GM12891 (cell line): ENCODE measurements around the gene OSBPL5.

Experiments
- PAX5 ChIP-seq: IDR thresholded peaks from 2 replicates; pipeline ENCODE4 v1.6.1; 2011; ENCODE audit warnings: low read length, moderate library complexity, mild to moderate bottlenecking; ENCODE audit not compliant: insufficient read depth, severe bottlenecking
- POLR2A ChIP-seq: IDR thresholded peaks from 2 replicates; pipeline ENCODE4 v1.6.1; 2011; ENCODE audit warnings: low read depth, low read length, control low read depth

DNA sequence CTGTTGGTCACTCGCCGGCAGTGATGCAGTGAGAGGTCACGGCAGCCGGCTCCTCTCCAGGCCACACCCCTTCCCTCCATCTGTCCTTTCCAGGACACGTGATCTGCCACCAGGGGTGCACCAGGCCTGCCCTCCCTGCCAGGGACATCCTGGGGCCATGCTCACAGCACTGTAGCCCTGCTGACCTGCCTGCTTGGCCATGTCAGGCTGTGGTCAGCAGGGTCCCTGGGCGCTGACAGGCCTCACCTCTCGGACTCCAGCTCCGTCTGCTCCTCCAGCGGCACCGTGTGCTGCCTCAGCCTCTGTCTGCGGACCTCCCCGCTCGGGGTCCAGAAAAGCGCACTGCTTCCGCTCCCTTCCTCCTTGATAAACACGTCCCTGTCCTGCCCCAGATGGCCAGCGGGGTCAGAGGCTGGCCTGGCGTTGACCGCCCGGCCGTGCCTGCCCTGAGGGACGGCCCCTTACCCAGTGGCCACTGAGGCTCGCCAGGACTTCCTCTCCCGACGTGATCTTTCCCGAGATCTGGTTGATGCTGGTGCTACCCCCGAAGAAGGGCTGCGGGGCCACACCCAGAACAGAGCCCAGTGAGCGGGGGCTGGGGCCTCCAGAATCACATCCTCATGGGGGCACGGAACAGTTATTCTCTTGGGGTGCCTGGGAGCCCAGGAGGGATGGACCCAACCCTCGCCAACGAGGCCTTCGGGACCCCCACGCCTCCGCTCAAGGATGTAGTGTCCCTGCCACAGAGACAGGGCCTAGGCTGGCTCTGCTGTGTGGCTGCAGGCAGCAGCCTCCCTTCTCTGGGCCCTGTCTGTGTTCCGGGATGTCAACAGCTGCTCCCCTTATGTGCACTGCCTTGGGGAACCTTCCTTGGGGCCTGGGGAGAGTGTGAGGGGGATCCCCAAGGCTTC, 71.6 kb downstream of the OSBPL5 start:
- TF ChIP-seq POLR2A (no peak), PAX5 (no peak)
